Lung (tissue), 12 donors: ENCODE results near the gene SEMA5A. TPM values are rescaled to one million over a fixed set of nuclear protein-coding genes. Genes with fewer than 3 reads are reported as not detected.

Source experiments
- ATAC-seq: fragments of 200-7000 bp; cut with Tn5 transposase; one replicate; pipeline ENCODE4 v1.9.1; 2020; ENCODE audit warnings: moderate number of reproducible peaks; ENCODE audit not compliant: insufficient read depth, low FRiP score
- DNase-seq, 3 donors: peaks; one replicate each; pipeline ENCODE4 v3.0.0-alpha.2; 2013 to 2017
- H3K27ac ChIP-seq, 2 donors: one replicate each; pipeline ENCODE4 v1.5.1; 2013; ENCODE audit warnings: mild to moderate bottlenecking in 2 of 2, moderate library complexity in 2 of 2, control low read depth in 1 of 2, inconsistent platforms in 1 of 2, low read depth in 1 of 2, low read length in 1 of 2
- H3K27me3 ChIP-seq, 3 donors: one replicate each; pipeline ENCODE4 v1.5.1; 2013; ENCODE audit warnings: low read length in 2 of 3; ENCODE audit not compliant: control insufficient read depth in 3 of 3, insufficient read depth in 3 of 3
- H3K36me3 ChIP-seq, 4 donors: one replicate each; pipeline ENCODE4 v1.5.1; 2013; ENCODE audit warnings: low read length in 4 of 4, mild to moderate bottlenecking in 1 of 4, moderate library complexity in 1 of 4; ENCODE audit not compliant: control insufficient read depth in 4 of 4, insufficient read depth in 4 of 4
- H3K4me1 ChIP-seq, 5 donors: one replicate each; pipeline ENCODE4 v1.5.1; 2013; ENCODE audit warnings: low read length in 5 of 5, mild to moderate bottlenecking in 2 of 5, moderate library complexity in 1 of 5; ENCODE audit not compliant: control insufficient read depth in 5 of 5, insufficient read depth in 5 of 5
- H3K4me3 ChIP-seq: one replicate; pipeline ENCODE4 v1.5.1; 2013; ENCODE audit warnings: mild to moderate bottlenecking, control low read depth, moderate library complexity
- H3K9ac ChIP-seq, 2 donors: one replicate each; pipeline ENCODE4 v1.5.1; 2013; ENCODE audit warnings: low read length in 2 of 2, control low read depth in 1 of 2; ENCODE audit not compliant: insufficient read depth in 1 of 2
- H3K9me3 ChIP-seq, 4 donors: one replicate each; pipeline ENCODE4 v1.5.1; 2013; ENCODE audit warnings: low read length in 3 of 4, mild to moderate bottlenecking in 1 of 4, moderate library complexity in 1 of 4; ENCODE audit not compliant: control insufficient read depth in 4 of 4, insufficient read depth in 3 of 4
- CTCF ChIP-seq: IDR thresholded peaks from 2 replicates; pipeline ENCODE4 v1.5.1; 2012; ENCODE audit warnings: mild to moderate bottlenecking; ENCODE audit errors: control extremely low read depth, extremely low read depth
- WGBS, 2 donors: extraction: QIAGEN DNeasy Blood & Tissue Kit; methylation state at CpG; one replicate each; pipeline ENCODE4 v1.1.7; 2013; 5-methylcytosine and 5-hydroxymethylcytosine counted together
- polyA plus RNA-seq, 2 donors: library from polyadenylated mRNA; stranded (reverse); fragments of 200-250 nt; gene quantifications; one replicate each; pipeline ENCODE4 v1.2.1, GENCODE V29; 2013
- total RNA-seq, 2 donors: library from RNA; depleted of rRNA in 1 of 2; stranded (reverse); fragments of >200 nt in 1 of 2; gene quantifications; one replicate each; pipeline ENCODE4 v1.2.1, GENCODE V29; 2014 to 2021
- donor health status: control.
- donor health status: control.
- donor health status: Bipolar disorder and iron deficiency.
- donor health status: healthy.
- donor health status: DM: yes; HTN: yes; CAD: no.

Gene SEMA5A
- total and polyA plus RNA-seq, 4 donors, result 3.1 to 44.9 (median 13.7) TPM

- DNase-seq, result no peak
- no peak for ATAC-seq
These were observed 146.8 kb downstream of the SEMA5A start for GRCh38 chr5:9399094-9399493.

GRCh38 chr5:9398227-9398626 lies 147.6 kb downstream of the SEMA5A start:
- WGBS, 2 donors, result 62 to 78% methylated on average over 3 of the region's 3 CpGs
- Histone ChIP-seq H3K27ac (no peak overlapping the region), H3K9me3 (peaks cover 0 to 2% (median 0%) of the 10 kb centered on the region in 4 donors), H3K9ac (no peak overlapping the region), H3K36me3 (no peaks in the 10 kb centered on the region), H3K27me3 (no peaks in the 10 kb centered on the region), H3K4me3 (no peak overlapping the region), H3K4me1 (peaks cover 0 to 12% (median 0%) of the 10 kb centered on the region in 5 donors)
- ATAC-seq (no peak), DNase-seq (no peak)
- TF ChIP-seq CTCF, result no peak

More at GRCh38 chr5:9399094-9399493, 146.8 kb downstream of the SEMA5A start:
- no peaks in the 10 kb centered on the region for H3K36me3 ChIP-seq
- H3K9ac ChIP-seq, result no peak overlapping the region
- peaks cover 0 to 2% (median 0%) of the 10 kb centered on the region in 4 donors for H3K9me3 ChIP-seq
- H3K27ac ChIP-seq, result no peak overlapping the region
- no peaks in the 10 kb centered on the region for H3K27me3 ChIP-seq
- TF ChIP-seq CTCF, result no peak
- H3K4me1 ChIP-seq, result peaks cover 0 to 12% (median 0%) of the 10 kb centered on the region in 5 donors
- WGBS, 2 donors, result 90 to 92% methylated on average over 2 of the region's 2 CpGs
- no peak overlapping the region for H3K4me3 ChIP-seq

GRCh38 chr5:9396285-9396770 lies 149.5 kb downstream of the SEMA5A start:
- TF ChIP-seq CTCF, result no peak
- peaks cover 0 to 12% (median 0%) of the 10 kb centered on the region in 5 donors for H3K4me1 ChIP-seq
- no peak for ATAC-seq
- 54 to 58% methylated on average over 2 of the region's 2 CpGs for WGBS, 2 donors
- H3K27me3 ChIP-seq, result no peaks in the 10 kb centered on the region
- H3K27ac ChIP-seq, result no peak overlapping the region
- H3K36me3 ChIP-seq, result no peaks in the 10 kb centered on the region
- H3K4me3 ChIP-seq, result no peak overlapping the region
- no peak overlapping the region for H3K9ac ChIP-seq
- H3K9me3 ChIP-seq, result peaks cover 0 to 2% (median 0%) of the 10 kb centered on the region in 4 donors
- no peak for DNase-seq

- no peak overlapping the region for H3K4me3 ChIP-seq
- TF ChIP-seq CTCF, result no peak
- peaks cover 0 to 12% (median 0%) of the 10 kb centered on the region in 5 donors for H3K4me1 ChIP-seq
- H3K36me3 ChIP-seq, result no peaks in the 10 kb centered on the region
- WGBS, 2 donors, result 52 to 55% methylated on average over 2 of the region's 2 CpGs
- peak in 1 of 3 donors; percentile 11 for DNase-seq
- H3K9me3 ChIP-seq, result peaks cover 0 to 2% (median 0%) of the 10 kb centered on the region in 4 donors
- no peaks in the 10 kb centered on the region for H3K27me3 ChIP-seq
- H3K27ac ChIP-seq, result no peak overlapping the region
- no peak for ATAC-seq
- no peak overlapping the region for H3K9ac ChIP-seq
These were observed 150.2 kb downstream of the SEMA5A start for GRCh38 chr5:9395706-9396105.
